ENCODE results near the gene ANKRD33B.
"Not testable (repeated sequence)": the region's sequence is repeated elsewhere in the genome, so short reads cannot be mapped to it uniquely, and the experiment has no call there.

Gene ANKRD33B

GRCh38 chr5:10653751-10654400, 90.0 kb downstream of the ANKRD33B start:
- in situ Hi-C loops (cut with MboI; ENCODE audit: low sequenced_read_pairs) = no loop called here

DNA sequence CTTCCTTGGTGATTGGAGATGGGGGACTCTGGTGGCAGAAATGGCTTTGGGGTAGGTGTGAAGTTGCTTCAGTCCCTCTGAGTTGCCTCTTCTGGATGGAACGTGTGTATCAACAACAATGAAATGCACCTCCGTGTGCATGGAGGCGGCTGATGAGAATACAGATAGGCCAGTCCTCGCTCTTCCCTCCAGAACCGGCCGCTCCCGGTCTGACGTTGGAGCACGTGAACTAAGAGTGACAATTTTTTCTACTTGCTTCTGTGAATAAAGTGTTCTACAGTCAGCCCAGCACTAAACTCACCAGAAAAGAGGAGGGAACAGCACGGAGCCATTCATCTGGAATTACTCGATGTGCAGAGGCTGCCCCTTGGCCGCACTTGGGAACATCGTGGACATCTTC, 90.7 kb downstream of the ANKRD33B start:
- in situ Hi-C loops (cut with MboI; ENCODE audit: low sequenced_read_pairs) = no loop called here

DNA sequence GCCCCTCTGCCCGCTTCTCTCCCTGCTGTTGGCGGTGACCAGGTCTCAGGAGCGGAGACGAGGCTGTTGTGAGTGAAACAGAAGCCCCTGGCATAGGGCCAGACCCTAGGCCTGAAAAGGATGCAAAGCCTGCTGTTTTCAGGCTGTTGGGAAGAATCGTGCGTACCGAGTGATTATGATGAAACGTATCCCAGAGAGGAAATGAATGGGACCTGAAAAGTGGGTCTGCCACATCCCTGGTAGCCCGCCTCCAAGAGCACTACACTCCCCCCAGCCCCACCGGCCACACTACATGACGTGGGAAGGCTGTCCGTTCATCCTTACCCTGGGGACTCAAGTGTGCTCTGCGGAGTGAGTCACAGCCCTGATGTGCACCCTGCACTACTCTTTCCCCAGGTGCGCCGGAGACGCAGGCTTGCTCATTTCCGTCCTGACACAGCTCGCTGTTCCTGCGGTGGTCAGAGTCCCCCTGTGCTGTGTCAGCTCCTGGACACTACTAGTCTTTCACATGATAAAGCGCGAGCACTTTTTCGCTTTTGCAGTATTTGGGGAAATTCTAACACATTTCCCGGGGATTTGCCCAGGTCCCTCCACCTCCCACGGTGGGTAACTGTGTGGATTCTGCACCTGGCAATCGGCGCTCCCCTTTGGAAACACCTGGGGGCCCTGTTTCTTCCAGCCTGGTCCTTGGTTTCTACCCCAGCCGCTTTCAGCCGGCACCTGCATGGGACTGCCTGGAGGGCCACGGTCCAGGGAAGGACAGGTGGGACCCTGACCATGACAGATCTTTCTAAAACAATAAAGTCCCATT, 91.5 kb downstream of the ANKRD33B start:
- in situ Hi-C loops (cut with MboI; ENCODE audit: low sequenced_read_pairs) = no loop called here

GRCh38 chr5:10655972-10656830, 92.3 kb downstream of the ANKRD33B start:
- in situ Hi-C loops (cut with MboI; ENCODE audit: low sequenced_read_pairs) = no loop called here

- in situ Hi-C loops (cut with MboI; ENCODE audit: low sequenced_read_pairs) = no loop called here
These were observed 94.4 kb downstream of the ANKRD33B start for GRCh38 chr5:10658265-10658664.

- in situ Hi-C loops (cut with MboI; ENCODE audit: low sequenced_read_pairs) = no loop called here
These were observed 96.3 kb downstream of the ANKRD33B start for GRCh38 chr5:10660135-10660534.

- in situ Hi-C loops (cut with MboI; ENCODE audit: low sequenced_read_pairs) = no loop called here
These were observed 97.0 kb downstream of the ANKRD33B start for GRCh38 chr5:10660720-10661387.

DNA sequence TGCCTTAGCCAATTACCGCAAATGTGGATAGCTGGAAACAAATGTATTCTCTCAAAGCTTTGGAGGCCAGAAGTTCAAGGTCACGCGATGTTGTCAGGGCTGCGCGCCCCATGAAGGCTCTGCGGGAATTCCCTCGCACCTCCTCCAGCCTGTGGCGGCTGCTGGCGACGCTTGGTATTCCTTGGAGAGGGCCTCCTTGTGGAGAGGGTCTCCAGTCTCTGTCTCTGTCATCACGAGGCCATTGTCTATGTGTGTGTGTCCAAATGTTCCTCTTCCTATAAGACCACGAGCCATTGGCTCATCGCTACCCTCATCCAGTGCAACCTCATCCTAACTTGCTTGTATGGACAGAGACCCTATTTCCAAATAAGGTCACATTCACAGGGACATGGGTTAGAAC, 97.5 kb downstream of the ANKRD33B start:
- in situ Hi-C loops (cut with MboI; ENCODE audit: low sequenced_read_pairs) = no loop called here

- in situ Hi-C loops (cut with MboI; ENCODE audit: low sequenced_read_pairs) = no loop called here
These were observed 98.2 kb downstream of the ANKRD33B start for GRCh38 chr5:10662083-10662482.

DNA sequence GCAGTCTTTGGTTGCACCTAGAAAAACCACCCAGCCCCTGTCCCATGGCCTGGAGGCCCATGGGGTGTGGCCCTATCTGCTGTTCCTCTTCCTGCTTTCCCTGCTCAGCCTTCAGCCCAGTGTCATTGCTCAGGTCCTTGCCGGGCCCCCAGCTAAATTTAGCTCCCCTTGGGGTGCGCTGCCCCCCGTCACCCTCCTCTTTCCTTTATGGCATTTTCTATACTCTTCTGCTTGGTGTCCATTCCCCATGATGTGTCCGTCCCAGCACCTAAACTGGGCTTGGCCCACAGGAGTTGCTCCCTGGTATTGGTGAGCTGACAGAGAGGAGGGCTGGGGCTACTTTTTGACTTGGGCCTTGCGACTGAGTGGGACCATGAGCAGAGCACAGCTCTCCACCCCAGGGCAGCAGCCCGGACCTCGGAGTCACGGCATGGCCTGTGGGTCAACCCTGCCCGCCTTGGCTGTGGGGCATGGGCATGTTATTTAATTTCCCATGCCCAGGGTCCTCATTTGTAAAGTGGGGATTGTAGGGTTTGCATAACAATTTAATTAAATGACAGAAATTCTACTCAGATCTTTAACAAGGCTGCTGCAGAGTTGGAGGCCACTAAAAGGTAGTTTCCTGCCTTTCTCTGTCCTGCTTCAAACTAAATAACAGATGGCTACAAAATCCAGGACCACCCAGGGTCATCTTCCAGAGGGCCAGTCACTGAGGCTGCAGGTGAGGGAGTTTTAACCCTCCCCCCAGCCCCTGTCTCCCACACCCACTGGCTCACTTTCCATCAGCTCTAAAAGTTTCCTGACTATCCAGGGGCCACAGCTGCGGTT, 99.0 kb downstream of the ANKRD33B start:
- in situ Hi-C loops (cut with MboI; ENCODE audit: low sequenced_read_pairs) = no loop called here

DNA sequence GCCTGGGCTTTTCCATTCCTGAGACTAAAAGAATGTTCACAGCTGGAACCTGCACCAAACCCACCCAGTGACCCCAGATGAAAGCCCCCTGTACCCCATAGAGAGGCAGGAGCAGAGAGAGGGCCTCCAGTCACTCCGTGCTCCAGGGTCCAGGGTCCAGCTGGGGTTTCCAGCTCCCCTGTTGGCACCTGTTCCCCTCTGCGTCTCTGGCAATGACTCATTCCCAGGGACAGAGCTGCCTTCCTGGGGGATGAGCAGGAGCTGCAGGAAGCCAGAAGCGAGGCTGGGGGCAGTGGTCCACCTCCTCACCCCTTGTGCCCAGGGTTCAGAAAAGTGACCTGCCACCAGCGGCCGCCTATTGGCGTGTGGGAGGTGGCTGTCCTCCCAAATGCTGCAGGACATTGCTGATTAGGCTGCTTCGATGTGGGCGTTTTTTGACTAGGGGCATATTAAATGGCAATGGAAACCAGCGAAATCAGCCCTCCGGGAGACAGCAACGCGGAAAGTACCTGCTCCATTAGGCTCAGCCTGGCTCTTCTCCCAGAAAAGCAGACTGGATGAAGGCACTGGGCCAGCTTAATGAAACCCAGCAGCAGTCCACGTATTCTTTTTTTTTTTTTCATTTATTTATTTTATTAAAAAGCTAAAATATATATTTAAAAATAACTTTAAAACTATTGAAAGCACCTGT, 99.8 kb downstream of the ANKRD33B start:
- in situ Hi-C loops (cut with MboI; ENCODE audit: low sequenced_read_pairs) = no loop called here

DNA sequence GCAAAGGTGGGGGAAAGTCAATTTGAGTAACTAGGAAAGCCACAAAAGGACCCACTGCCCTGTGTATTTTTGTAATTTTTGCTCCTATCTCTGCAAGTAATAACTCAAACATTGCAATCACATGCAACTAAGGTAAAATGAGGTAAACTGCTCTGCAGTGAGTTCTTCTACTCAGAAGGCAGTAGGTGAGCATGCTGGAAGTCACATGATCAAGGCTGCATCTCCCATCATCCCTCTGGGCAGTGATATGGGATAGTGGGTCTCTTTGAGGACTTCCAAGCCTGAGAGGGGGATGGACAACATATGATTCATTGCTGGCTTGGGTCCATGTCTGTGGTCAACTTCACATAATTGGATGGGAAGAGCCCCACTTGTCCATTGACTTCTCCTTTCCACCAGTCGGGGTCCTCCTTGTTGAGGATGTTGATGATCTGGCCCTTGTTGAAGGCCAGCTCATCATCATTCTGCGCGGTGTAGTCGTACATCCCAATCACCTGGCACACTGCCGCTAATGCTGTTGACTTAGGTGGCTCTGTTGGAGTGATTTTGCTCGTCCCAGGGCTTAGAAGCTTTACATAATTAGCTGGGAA, 100.4 kb downstream of the ANKRD33B start:
- in situ Hi-C loops (cut with MboI; ENCODE audit: low sequenced_read_pairs) = not testable (repeated sequence)

DNA sequence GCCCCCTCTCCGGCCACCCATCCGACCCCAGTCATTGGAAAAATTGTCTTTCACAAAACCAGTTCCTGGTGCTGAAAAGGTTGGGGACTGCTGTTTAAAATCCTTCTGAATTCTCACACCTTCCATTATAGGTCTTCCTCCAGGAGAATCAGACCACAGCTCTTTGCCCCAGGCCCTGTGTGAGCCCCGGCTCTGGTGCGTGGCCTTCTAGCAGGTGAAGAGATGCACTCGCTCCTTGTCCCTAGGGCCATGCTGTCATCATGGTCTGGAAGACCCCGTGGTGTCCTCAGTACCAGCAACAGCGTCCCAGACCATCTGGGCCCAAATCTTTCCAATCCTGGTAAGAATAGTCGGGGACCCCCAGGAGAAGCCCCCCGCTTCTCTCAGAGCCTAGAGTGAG, 101.9 kb downstream of the ANKRD33B start:
- in situ Hi-C loops (cut with MboI; ENCODE audit: low sequenced_read_pairs) = no loop called here

DNA sequence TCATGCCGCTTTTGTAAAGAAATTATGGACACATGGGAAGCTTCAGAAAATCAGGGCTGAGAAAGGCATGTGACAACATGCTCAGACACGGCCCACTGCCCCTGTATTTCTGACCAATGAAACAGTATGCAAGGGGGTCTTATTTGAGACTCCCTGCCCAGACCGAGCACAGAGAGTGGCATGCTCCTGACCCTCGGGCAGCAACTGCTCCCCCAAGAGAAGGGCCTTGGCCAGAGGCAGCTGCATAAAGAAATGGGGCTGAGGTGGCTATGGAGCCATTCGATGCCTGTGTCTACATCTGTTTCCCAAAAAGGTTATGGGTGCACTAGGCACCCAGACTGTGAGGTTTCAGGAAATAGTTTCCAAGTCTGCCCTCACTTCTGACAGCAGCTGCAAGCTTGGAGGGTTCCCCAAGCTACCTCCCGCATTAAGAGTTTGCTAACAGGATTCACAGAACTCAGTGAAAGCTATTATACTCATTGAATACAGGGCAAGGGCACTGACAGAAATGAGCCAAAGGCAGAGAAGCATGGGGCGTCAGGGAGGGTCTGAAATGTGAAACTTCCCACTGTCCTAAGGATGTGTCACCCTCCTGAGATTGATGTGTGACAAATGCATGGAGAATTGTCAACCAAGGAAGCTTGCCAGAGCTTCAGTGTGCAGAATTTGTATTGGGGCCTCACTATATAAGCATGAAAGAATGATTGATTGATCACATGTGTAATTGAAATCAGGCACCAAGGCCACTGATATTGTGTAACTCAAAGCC, 102.8 kb downstream of the ANKRD33B start:
- in situ Hi-C loops (cut with MboI; ENCODE audit: low sequenced_read_pairs) = no loop called here

DNA sequence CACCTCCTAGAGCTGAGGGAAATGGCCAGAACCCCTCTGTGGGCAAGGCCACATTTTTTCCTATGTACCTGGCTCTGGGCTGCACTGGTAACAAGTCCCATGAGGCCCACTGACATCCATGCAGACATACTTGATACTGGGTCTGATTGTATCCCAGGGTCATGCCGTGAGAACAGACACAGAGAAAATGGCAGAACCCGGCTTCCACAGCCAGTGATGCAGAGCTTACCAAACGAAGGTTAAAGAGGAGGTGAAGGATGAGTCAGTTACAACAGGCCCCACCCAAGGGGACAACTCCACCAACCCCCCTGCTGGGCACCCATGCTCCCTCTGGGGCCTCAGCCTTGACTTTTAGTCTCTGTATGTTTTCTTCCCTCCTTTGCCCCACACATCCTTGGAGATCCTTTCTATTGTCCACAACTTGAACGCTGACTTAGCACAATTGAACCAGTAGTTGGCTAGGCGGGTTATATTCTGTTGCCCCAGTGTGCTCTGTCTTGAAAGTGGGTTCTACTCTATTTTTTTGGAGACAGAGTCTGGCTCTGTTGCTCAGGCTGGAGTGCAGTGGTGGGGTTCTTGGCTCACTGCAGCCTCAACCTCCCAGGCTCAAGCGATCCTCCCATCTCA, 103.7 kb downstream of the ANKRD33B start:
- in situ Hi-C loops (cut with MboI; ENCODE audit: low sequenced_read_pairs) = no loop called here

DNA sequence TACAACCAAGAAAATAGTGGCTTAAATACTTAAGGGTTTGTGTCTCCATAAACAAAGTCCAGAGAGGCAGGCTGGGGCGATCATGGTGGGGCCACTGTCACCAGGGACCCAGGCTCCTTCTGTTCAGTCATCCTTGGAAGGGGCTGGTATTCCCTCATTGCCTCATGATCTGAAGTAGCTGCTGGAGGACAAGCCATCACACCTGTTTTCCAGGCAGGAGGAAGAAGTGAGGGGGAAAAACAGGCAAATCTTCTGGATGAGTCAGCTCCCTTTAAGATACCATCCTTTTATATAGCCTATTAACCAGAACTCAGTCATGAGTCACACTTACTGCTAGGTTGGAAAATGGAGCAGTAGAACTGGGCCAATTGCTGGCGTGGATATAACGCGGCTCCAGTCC, 104.8 kb downstream of the ANKRD33B start:
- in situ Hi-C loops (cut with MboI; ENCODE audit: low sequenced_read_pairs) = no loop called here

DNA sequence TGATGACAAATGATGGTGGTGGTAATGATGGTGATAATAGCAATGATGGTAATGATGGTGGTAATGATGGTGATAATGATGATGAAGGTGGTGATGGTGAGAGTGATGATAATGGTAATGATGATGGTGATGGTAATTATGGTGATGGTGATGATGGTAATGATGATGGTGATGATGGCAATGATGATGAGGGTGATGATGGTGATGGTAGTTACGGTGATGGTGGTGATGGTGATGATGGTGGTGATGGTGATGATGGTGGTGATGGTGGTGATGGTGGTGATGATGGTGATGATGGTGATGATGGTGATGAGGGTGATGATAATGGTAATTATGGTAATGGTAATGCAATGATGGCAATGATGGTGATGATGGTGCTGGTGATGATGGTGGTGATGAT, 106.1 kb downstream of the ANKRD33B start:
- in situ Hi-C loops (cut with MboI; ENCODE audit: low sequenced_read_pairs) = no loop called here

Measured in HL-60/S4 treated with phorbol 12-myristate 13-acetate at 8.2 ng/mL for 4 days and 3 days (cell line).